Keratinocyte (primary cell): ENCODE data around the gene TIAM1. TPM values are rescaled to one million over a fixed set of nuclear protein-coding genes. Genes with fewer than 3 reads are reported as not detected.

Source experiments
- DNase-seq: peaks from one replicate; pipeline ENCODE4 v3.0.0-alpha.2; 2011; ENCODE audit warnings: low read depth, missing footprints, low spot score
- FAIRE-seq: peaks from 2 replicates; lab custom pipeline; 2011; peaks lifted over from hg19 to GRCh38; lab: Jason Lieb, UNC
- H2AFZ ChIP-seq: 2 replicates; pipeline ENCODE4 v1.6.0; 2012; ENCODE audit warnings: low read length, control low read depth, inconsistent platforms; ENCODE audit not compliant: control insufficient read depth
- H3K27ac ChIP-seq: 2 replicates; pipeline ENCODE4 v1.5.1; 2011; ENCODE audit warnings: low read length; ENCODE audit not compliant: control insufficient read depth, insufficient read depth
- H3K27me3 ChIP-seq: 3 replicates; pipeline ENCODE4 v1.6.0; 2011; ENCODE audit warnings: low read length; ENCODE audit not compliant: control insufficient read depth, insufficient read depth; ENCODE audit errors: extremely low read depth
- H3K36me3 ChIP-seq, 2 experiments: 2 replicates in 1 of 2; 3 replicates in 1 of 2; pipeline ENCODE4 v1.5.1; 2011; ENCODE audit warnings: low read length in 2 of 2, mild to moderate bottlenecking in 1 of 2; ENCODE audit not compliant: control insufficient read depth in 2 of 2, insufficient read depth in 2 of 2; ENCODE audit errors: extremely low read depth in 1 of 2
- H3K4me1 ChIP-seq: 3 replicates; pipeline ENCODE4 v1.5.1; 2011; ENCODE audit warnings: low read length; ENCODE audit not compliant: control insufficient read depth, insufficient read depth; ENCODE audit errors: extremely low read depth
- H3K4me2 ChIP-seq: 3 replicates; pipeline ENCODE4 v1.6.0; 2011; ENCODE audit warnings: low read depth, low read length; ENCODE audit not compliant: control insufficient read depth, insufficient read depth; ENCODE audit errors: extremely low read depth
- H3K4me3 ChIP-seq, 3 experiments: fragments of 200-600 bp in 1 of 3; sonication (generic) in 1 of 3; 2 replicates in 2 of 3; 3 replicates in 1 of 3; pipeline ENCODE4 v1.5.1; 2011 to 2016; ENCODE audit warnings: low read length in 3 of 3, mild to moderate bottlenecking in 3 of 3, control low read depth in 2 of 3, inconsistent platforms in 1 of 3, low read depth in 1 of 3, mixed read lengths in 1 of 3, mixed run types in 1 of 3, moderate library complexity in 1 of 3; ENCODE audit not compliant: control insufficient read depth in 2 of 3, insufficient read depth in 2 of 3; ENCODE audit errors: extremely low read depth in 1 of 3
- H3K79me2 ChIP-seq: 2 replicates; pipeline ENCODE4 v1.6.0; 2012; ENCODE audit warnings: low read length; ENCODE audit not compliant: control insufficient read depth, insufficient read depth
- H3K9ac ChIP-seq: 3 replicates; pipeline ENCODE4 v1.6.0; 2011; ENCODE audit warnings: low read length; ENCODE audit not compliant: control insufficient read depth, insufficient read depth; ENCODE audit errors: extremely low read depth
- H3K9me1 ChIP-seq: 3 replicates; pipeline ENCODE4 v1.6.0; 2011; ENCODE audit warnings: low read length; ENCODE audit not compliant: control insufficient read depth, insufficient read depth; ENCODE audit errors: extremely low read depth
- H3K9me3 ChIP-seq: 2 replicates; pipeline ENCODE4 v1.5.1; 2012; ENCODE audit warnings: low read depth, low read length; ENCODE audit not compliant: control insufficient read depth
- H4K20me1 ChIP-seq: 3 replicates; pipeline ENCODE4 v1.6.0; 2011; ENCODE audit warnings: low read length; ENCODE audit not compliant: control insufficient read depth, insufficient read depth; ENCODE audit errors: extremely low read depth
- EZH2 ChIP-seq: IDR thresholded peaks from one replicate; pipeline ENCODE4 v1.6.1; 2012; ENCODE audit warnings: inconsistent platforms, mild to moderate bottlenecking, low read length, moderate library complexity
- dilution Hi-C: fragments of 300-500 bp; cut with MboI; formaldehyde crosslinking; loops from one replicate; pipeline ENCODE4 v1.7.0; 2020; ENCODE audit warnings: low sequenced_read_pairs; ENCODE audit not compliant: extremely low pct_ligation_motif_present
- polyA plus RNA-seq, 5 experiments: library from polyadenylated mRNA; depleted of rRNA in 3 of 5; stranded (reverse) in 3 of 5; stranded (forward) in 1 of 5; unstranded in 1 of 5; fragments of >200 nt; gene quantifications; 1 replicate in 1 of 5; 2 replicates in 3 of 5; 3 replicates in 1 of 5; pipeline versions ENCODE4 v1.2.1 to v1.2.3, GENCODE V29; 2011 to 2012; ENCODE audit warnings: missing spikeins in 2 of 5, low read depth in 1 of 5, low replicate concordance in 1 of 5
- TF ChIP-seq, protein P1 (sequence below), 3 experiments: IDR thresholded peaks in 1 of 3; conservative IDR thresholded peaks in 1 of 3; optimal IDR thresholded peaks in 1 of 3; 2 replicates in 2 of 3; 3 replicates in 1 of 3; pipeline versions ENCODE3 to v1.5.1; 2011; ENCODE audit warnings: low read length in 3 of 3, mild to moderate bottlenecking in 3 of 3, moderate library complexity in 2 of 3, control low read depth in 1 of 3, inconsistent platforms in 1 of 3; ENCODE audit not compliant: insufficient read depth in 2 of 3; ENCODE audit errors: extremely low read depth in 1 of 3

TIAM1 gene
- polyA plus RNA-seq, 1 donor (not counting 4 experiments of a cell fraction or from before 2014, with no cell fraction given), result 8.3 TPM

DNA sequence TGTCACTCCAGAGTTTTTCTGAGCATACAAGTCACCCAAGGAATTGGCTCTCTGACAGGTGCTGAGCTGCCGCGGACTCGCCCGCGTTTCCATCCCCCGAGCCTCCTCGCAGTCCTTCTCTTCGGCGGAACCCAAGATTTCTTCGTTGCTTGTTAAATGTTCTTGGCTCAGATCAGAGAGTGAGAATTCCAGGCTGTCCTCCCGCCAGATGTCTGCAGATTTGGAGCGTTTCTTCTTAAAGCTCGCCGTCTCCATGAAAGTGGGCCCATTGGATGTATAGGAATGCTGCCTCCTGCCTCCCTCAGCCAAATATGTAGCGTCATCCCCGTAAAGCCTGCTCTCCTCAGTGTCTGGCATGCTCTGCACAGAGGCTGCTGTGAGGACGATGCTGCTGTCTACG, 77.8 kb downstream of the TIAM1 start:
- TF ChIP-seq, protein P1, sequence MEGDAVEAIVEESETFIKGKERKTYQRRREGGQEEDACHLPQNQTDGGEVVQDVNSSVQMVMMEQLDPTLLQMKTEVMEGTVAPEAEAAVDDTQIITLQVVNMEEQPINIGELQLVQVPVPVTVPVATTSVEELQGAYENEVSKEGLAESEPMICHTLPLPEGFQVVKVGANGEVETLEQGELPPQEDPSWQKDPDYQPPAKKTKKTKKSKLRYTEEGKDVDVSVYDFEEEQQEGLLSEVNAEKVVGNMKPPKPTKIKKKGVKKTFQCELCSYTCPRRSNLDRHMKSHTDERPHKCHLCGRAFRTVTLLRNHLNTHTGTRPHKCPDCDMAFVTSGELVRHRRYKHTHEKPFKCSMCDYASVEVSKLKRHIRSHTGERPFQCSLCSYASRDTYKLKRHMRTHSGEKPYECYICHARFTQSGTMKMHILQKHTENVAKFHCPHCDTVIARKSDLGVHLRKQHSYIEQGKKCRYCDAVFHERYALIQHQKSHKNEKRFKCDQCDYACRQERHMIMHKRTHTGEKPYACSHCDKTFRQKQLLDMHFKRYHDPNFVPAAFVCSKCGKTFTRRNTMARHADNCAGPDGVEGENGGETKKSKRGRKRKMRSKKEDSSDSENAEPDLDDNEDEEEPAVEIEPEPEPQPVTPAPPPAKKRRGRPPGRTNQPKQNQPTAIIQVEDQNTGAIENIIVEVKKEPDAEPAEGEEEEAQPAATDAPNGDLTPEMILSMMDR (optimal IDR thresholded peaks at IDR 0.05 in 1 of 3, IDR thresholded peaks at IDR 0.05 in 1 of 3, conservative IDR thresholded peaks at IDR 0.05 in 1 of 3; ENCODE audit: extremely low read depth in 1 of 3, insufficient read depth in 2 of 3, low read length in 3 of 3), result no peak
- no peak for TF ChIP-seq EZH2
- dilution Hi-C loops, result no loop called here
- DNase-seq (no peak), FAIRE-seq (no peak)
- Histone ChIP-seq H3K4me3 (no peak overlapping the region), H3K4me1 (no peaks in the 10 kb centered on the region), H3K9me1 (no peaks in the 10 kb centered on the region), H3K4me2 (no peak overlapping the region), H3K27ac (no peak overlapping the region), H3K36me3 (peaks cover 0 to 1% of the 10 kb centered on the region in 2 experiments), H3K9me3 (no peaks in the 10 kb centered on the region), H3K79me2 (no peaks in the 10 kb centered on the region), H4K20me1 (no peaks in the 10 kb centered on the region), H3K9ac (no peak overlapping the region), H2AFZ (no peak overlapping the region), H3K27me3 (no peaks in the 10 kb centered on the region)

DNA sequence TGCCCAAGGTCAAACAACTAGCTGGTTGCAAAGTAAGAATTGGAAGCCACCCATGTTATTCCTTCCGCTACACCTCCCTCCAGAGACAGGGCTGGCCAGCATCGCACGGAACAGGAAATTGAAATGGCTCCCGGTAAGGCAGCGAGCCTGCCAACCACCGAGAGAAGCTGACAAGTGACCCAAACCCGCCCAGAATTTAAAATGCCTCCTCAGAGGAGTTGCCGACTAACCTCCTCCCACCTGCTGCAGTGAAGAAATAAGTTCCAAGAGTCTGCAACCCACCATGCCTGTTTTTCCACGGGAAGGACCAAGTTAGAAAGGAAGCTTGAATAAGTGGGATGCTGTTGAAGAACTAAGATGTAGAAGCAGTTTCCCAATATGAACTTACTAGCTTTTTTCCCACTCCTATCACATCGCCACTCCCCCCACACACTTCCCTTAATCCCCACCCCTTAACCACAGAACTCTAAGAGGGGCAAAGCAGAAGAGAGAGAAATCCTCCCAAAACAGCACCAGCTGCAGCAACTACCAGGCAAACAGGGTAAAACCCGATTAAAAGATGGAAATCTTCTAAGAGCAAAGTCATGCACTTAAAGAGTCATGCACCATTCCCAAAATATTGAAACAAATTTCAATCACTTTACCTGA, 78.6 kb downstream of the TIAM1 start:
- DNase-seq (no peak), FAIRE-seq (no peak)
- no peak overlapping the region for H3K4me2 ChIP-seq
- no peaks in the 10 kb centered on the region for H3K27me3 ChIP-seq
- H3K9me3 ChIP-seq, result no peaks in the 10 kb centered on the region
- no peak overlapping the region for H3K9ac ChIP-seq
- H3K4me1 ChIP-seq, result no peaks in the 10 kb centered on the region
- no peaks in the 10 kb centered on the region for H4K20me1 ChIP-seq
- H3K9me1 ChIP-seq, result no peaks in the 10 kb centered on the region
- H3K36me3 ChIP-seq, result peaks cover 0 to 1% of the 10 kb centered on the region in 2 experiments
- no peak overlapping the region for H2AFZ ChIP-seq
- H3K79me2 ChIP-seq, result no peaks in the 10 kb centered on the region
- H3K4me3 ChIP-seq, result no peak overlapping the region
- no peak for TF ChIP-seq EZH2
- TF ChIP-seq, protein P1 (optimal IDR thresholded peaks at IDR 0.05 in 1 of 3, IDR thresholded peaks at IDR 0.05 in 1 of 3, conservative IDR thresholded peaks at IDR 0.05 in 1 of 3; ENCODE audit: extremely low read depth in 1 of 3, insufficient read depth in 2 of 3, low read length in 3 of 3), result no peak
- no peak overlapping the region for H3K27ac ChIP-seq
- dilution Hi-C loops, result no loop called here
